HepG2 (cell line): ENCODE measurements around the gene GSG1.

Experiments used
- BRF2 ChIP-seq: sonication (generic); formaldehyde crosslinking; IDR thresholded peaks from 2 replicates; pipeline ENCODE4 v1.8.1; 2022; ENCODE audit warnings: mild to moderate bottlenecking, missing genetic modification reagents
- CTCF ChIP-seq: sonication (generic); formaldehyde crosslinking; IDR thresholded peaks from 2 replicates; pipeline ENCODE4 v1.5.0; 2020; ENCODE audit warnings: mild to moderate bottlenecking, missing genetic modification reagents, moderate library complexity
- E2F5 ChIP-seq: sonication (generic); formaldehyde crosslinking; conservative IDR thresholded peaks from 2 replicates; pipeline ENCODE4 v1.4.0; 2020; ENCODE audit warnings: missing genetic modification reagents
- ESRRA ChIP-seq: sonication (generic); formaldehyde crosslinking; IDR thresholded peaks from 2 replicates; pipeline ENCODE4 v1.5.1; 2020; ENCODE audit warnings: mild to moderate bottlenecking, low read depth, missing genetic modification reagents
- POLR2G ChIP-seq: fragments of 200-400 bp; formaldehyde crosslinking; IDR thresholded peaks from 2 replicates; pipeline ENCODE4 v1.6.1; 2018; ENCODE audit warnings: mild to moderate bottlenecking, low read depth, low read length, moderate library complexity
- SALL1 ChIP-seq: sonication (generic); formaldehyde crosslinking; IDR thresholded peaks from 2 replicates; pipeline ENCODE4 v1.8.0; 2022; ENCODE audit warnings: mild to moderate bottlenecking, missing genetic modification reagents
- YY1 ChIP-seq: IDR thresholded peaks from 2 replicates; pipeline ENCODE4 v1.6.1; 2011; ENCODE audit warnings: low read length, low read depth, moderate library complexity, mild to moderate bottlenecking; ENCODE audit not compliant: insufficient read depth, insufficient replicate concordance
- ZNF768 ChIP-seq: sonication (generic); formaldehyde crosslinking; IDR thresholded peaks from 2 replicates; pipeline ENCODE4 v1.4.0; 2020; ENCODE audit warnings: missing genetic modification reagents

GRCh38 chr12:13071305-13072280 is 31.9 kb downstream of the GSG1 start:
- TF ChIP-seq ZNF768 (CRISPR knock-in tag) (no peak), YY1 (no peak), BRF2 (no peak), CTCF (CRISPR knock-in tag) (no peak), POLR2G (no peak), SALL1 (CRISPR knock-in tag) (no peak), E2F5 (CRISPR knock-in tag) (no peak), ESRRA (CRISPR knock-in tag) (no peak)
